ENCODE data around the gene ARL6IP4.
"Not testable (repeated sequence)": the region's sequence is repeated elsewhere in the genome, so short reads cannot be mapped to it uniquely, and the experiment has no call there.

ARL6IP4 gene

GRCh38 chr12:123003257-123003656 is 22.8 kb downstream of the ARL6IP4 start:
- no peak for TF ChIP-seq Cebpa-rat (IDR thresholded peaks at IDR 0.05)
- Histone ChIP-seq H3K27ac (no peak overlapping the region), H3K4me2 (no peak overlapping the region), H3K4me3 (no peak overlapping the region), H3K9me3 (no peaks in the 10 kb centered on the region), H3K27me3 (no peaks in the 10 kb centered on the region), H3K4me1 (peaks cover 35% of the 10 kb centered on the region), H4K20me1 (peaks cover 43% of the 10 kb centered on the region), H3K36me3 (peaks cover 46% of the 10 kb centered on the region), H3K9ac (no peak overlapping the region)

GRCh38 chr12:123004287-123004686 is 23.8 kb downstream of the ARL6IP4 start:
- H4K20me1 ChIP-seq = peaks cover 35% of the 10 kb centered on the region
- H3K9ac ChIP-seq = no peak overlapping the region
- no peak overlapping the region for H3K4me2 ChIP-seq
- H3K27ac ChIP-seq = no peak overlapping the region
- no peaks in the 10 kb centered on the region for H3K27me3 ChIP-seq
- H3K36me3 ChIP-seq = peaks cover 54% of the 10 kb centered on the region
- H3K4me3 ChIP-seq = no peak overlapping the region
- no peaks in the 10 kb centered on the region for H3K9me3 ChIP-seq
- TF ChIP-seq Cebpa-rat (IDR thresholded peaks at IDR 0.05) = no peak
- H3K4me1 ChIP-seq = peaks cover 31% of the 10 kb centered on the region

GRCh38 chr12:123005081-123005626 is 24.7 kb downstream of the ARL6IP4 start:
- no peak for TF ChIP-seq Cebpa-rat (IDR thresholded peaks at IDR 0.05)
- Histone ChIP-seq H3K27me3 (no peaks in the 10 kb centered on the region), H3K4me1 (peaks cover 22% of the 10 kb centered on the region), H3K4me3 (no peak overlapping the region), H3K27ac (no peak overlapping the region), H3K4me2 (no peak overlapping the region), H3K36me3 (peaks cover 63% of the 10 kb centered on the region), H4K20me1 (peaks cover 32% of the 10 kb centered on the region), H3K9ac (no peak overlapping the region), H3K9me3 (no peaks in the 10 kb centered on the region)

- Histone ChIP-seq H3K9ac (no peak overlapping the region), H3K36me3 (peaks cover 81% of the 10 kb centered on the region), H3K4me1 (peaks cover 13% of the 10 kb centered on the region), H3K27me3 (no peaks in the 10 kb centered on the region), H3K9me3 (no peaks in the 10 kb centered on the region), H3K27ac (no peak overlapping the region), H3K4me3 (no peak overlapping the region), H3K4me2 (no peak overlapping the region), H4K20me1 (peaks cover 39% of the 10 kb centered on the region; the same call in 1 of the 2 replicates)
- TF ChIP-seq Cebpa-rat (IDR thresholded peaks at IDR 0.05) = no peak
Observed at GRCh38 chr12:123006977-123007376, 26.5 kb downstream of the ARL6IP4 start.

GRCh38 chr12:123010110-123010509 is 29.6 kb downstream of the ARL6IP4 start:
- Histone ChIP-seq H3K4me1 (peaks cover 19% of the 10 kb centered on the region), H3K9me3 (no peaks in the 10 kb centered on the region), H3K9ac (no peak overlapping the region), H3K27me3 (no peaks in the 10 kb centered on the region), H3K27ac (no peak overlapping the region), H3K36me3 (peaks cover 86% of the 10 kb centered on the region), H3K4me2 (no peak overlapping the region), H3K4me3 (no peak overlapping the region), H4K20me1 (peaks cover 65% of the 10 kb centered on the region; the same call in 1 of the 2 replicates)
- TF ChIP-seq Cebpa-rat (IDR thresholded peaks at IDR 0.05) = no peak

GRCh38 chr12:123010681-123011080 is 30.2 kb downstream of the ARL6IP4 start:
- peaks cover 19% of the 10 kb centered on the region for H3K4me1 ChIP-seq
- no peak overlapping the region for H3K4me3 ChIP-seq
- no peak overlapping the region for H3K4me2 ChIP-seq
- H3K27ac ChIP-seq = no peak overlapping the region
- H3K36me3 ChIP-seq = peaks cover 80% of the 10 kb centered on the region
- H3K27me3 ChIP-seq = no peaks in the 10 kb centered on the region
- no peak for TF ChIP-seq Cebpa-rat (IDR thresholded peaks at IDR 0.05)
- no peaks in the 10 kb centered on the region for H3K9me3 ChIP-seq
- H4K20me1 ChIP-seq = peaks cover 71% of the 10 kb centered on the region; the same call in 1 of the 2 replicates
- H3K9ac ChIP-seq = no peak overlapping the region

- Histone ChIP-seq H3K27ac (no peak overlapping the region), H3K4me3 (no peak overlapping the region), H3K27me3 (no peaks in the 10 kb centered on the region), H3K4me2 (peak overlapping the region; percentile 34), H3K4me1 (peaks cover 19% of the 10 kb centered on the region), H4K20me1 (peaks cover 74% of the 10 kb centered on the region; the same call in 1 of the 2 replicates), H3K9ac (no peak overlapping the region), H3K9me3 (no peaks in the 10 kb centered on the region), H3K36me3 (peaks cover 81% of the 10 kb centered on the region)
- TF ChIP-seq Cebpa-rat (IDR thresholded peaks at IDR 0.05) = no peak; the same call in 1 of the 2 replicates
Observed at GRCh38 chr12:123011701-123012100, 31.2 kb downstream of the ARL6IP4 start.

- Histone ChIP-seq H4K20me1 (peaks cover 58% of the 10 kb centered on the region; the same call in 1 of the 2 replicates), H3K9ac (no peak overlapping the region), H3K27ac (no peak overlapping the region), H3K4me3 (no peak overlapping the region), H3K4me1 (peaks cover 19% of the 10 kb centered on the region), H3K27me3 (no peaks in the 10 kb centered on the region), H3K4me2 (no peak overlapping the region), H3K36me3 (peaks cover 64% of the 10 kb centered on the region), H3K9me3 (no peaks in the 10 kb centered on the region)
- no peak for TF ChIP-seq Cebpa-rat (IDR thresholded peaks at IDR 0.05)
Observed at GRCh38 chr12:123013185-123014095, 33.0 kb downstream of the ARL6IP4 start.

- not testable (repeated sequence) for H3K4me2 ChIP-seq, H3K9ac ChIP-seq, H3K4me3 ChIP-seq, H3K27ac ChIP-seq, H3K9me3 ChIP-seq, H3K27me3 ChIP-seq
- peaks cover 66% of the 10 kb centered on the region; the same call in 1 of the 2 replicates for H4K20me1 ChIP-seq
- H3K36me3 ChIP-seq = peaks cover 53% of the 10 kb centered on the region; the same call in 1 of the 2 replicates
- H3K4me1 ChIP-seq = peaks cover 19% of the 10 kb centered on the region
Observed at GRCh38 chr12:123014473-123014872, 34.0 kb downstream of the ARL6IP4 start.

- H3K9ac ChIP-seq = no peak overlapping the region
- TF ChIP-seq Cebpa-rat (IDR thresholded peaks at IDR 0.05) = no peak
- no peak overlapping the region for H3K27ac ChIP-seq
- no peak overlapping the region for H3K4me2 ChIP-seq
- peaks cover 10% of the 10 kb centered on the region for H3K4me1 ChIP-seq
- H4K20me1 ChIP-seq = peaks cover 65% of the 10 kb centered on the region
- no peaks in the 10 kb centered on the region for H3K27me3 ChIP-seq
- no peaks in the 10 kb centered on the region for H3K9me3 ChIP-seq
- no peak overlapping the region for H3K4me3 ChIP-seq
- peaks cover 34% of the 10 kb centered on the region; the same call in 1 of the 2 replicates for H3K36me3 ChIP-seq
Observed at GRCh38 chr12:123017753-123018152, 37.3 kb downstream of the ARL6IP4 start.

Measured in BLaER1 (cell line).